Measurements from ENCODE around the gene GADL1. TPM values are rescaled to one million over a fixed set of nuclear protein-coding genes. Genes with fewer than 3 reads are reported as not detected.

Gene GADL1
- total RNA-seq, 2 donors from 2014 or later, result not detected

GRCh38 chr3:30688776-30689641, 205.5 kb downstream of the GADL1 start:
- H3K9me3 Mint-ChIP-seq, result no peaks in the 10 kb centered on the region
- H3K36me3 Mint-ChIP-seq, result peaks cover 51 to 82% of the 10 kb centered on the region in 2 donors
- peak overlapping the region; percentile 75 to 99 for H3K27ac Mint-ChIP-seq
- DNase-seq (ENCODE audit: low spot score in 2 of 2) (no peak), ATAC-seq (peak; percentile 66 to 86)

- DNase-seq (ENCODE audit: low spot score in 2 of 2) (no peak), ATAC-seq (no peak)
- H3K36me3 Mint-ChIP-seq, result peaks cover 55 to 83% of the 10 kb centered on the region in 2 donors
- no peaks in the 10 kb centered on the region for H3K9me3 Mint-ChIP-seq
- H3K27ac Mint-ChIP-seq, result peak overlapping the region; percentile 20 to 99
These were observed 206.4 kb downstream of the GADL1 start for GRCh38 chr3:30687930-30688570.

- ATAC-seq (no peak), DNase-seq (ENCODE audit: low spot score in 2 of 2) (no peak)
- H3K9me3 Mint-ChIP-seq, result no peaks in the 10 kb centered on the region
- peaks cover 48 to 81% of the 10 kb centered on the region in 2 donors for H3K36me3 Mint-ChIP-seq
- peak overlapping the region in 1 of 2 donors; percentile 87 for H3K27ac Mint-ChIP-seq
These were observed 207.7 kb downstream of the GADL1 start for GRCh38 chr3:30686799-30687198.

- peaks cover 45 to 87% of the 10 kb centered on the region in 2 donors for H3K36me3 Mint-ChIP-seq
- peak overlapping the region in 1 of 2 donors; percentile 87 for H3K27ac Mint-ChIP-seq
These were observed 208.3 kb downstream of the GADL1 start for GRCh38 chr3:30686176-30686575.

GRCh38 chr3:30685267-30685667, 209.2 kb downstream of the GADL1 start:
- ATAC-seq, result peak; percentile 30 to 73
- no peak for DNase-seq (ENCODE audit: low spot score in 2 of 2)
- H3K36me3 Mint-ChIP-seq, result peaks cover 36 to 88% of the 10 kb centered on the region in 2 donors
- peak overlapping the region; percentile 79 to 87 for H3K27ac Mint-ChIP-seq
- no peaks in the 10 kb centered on the region for H3K9me3 Mint-ChIP-seq

More at GRCh38 chr3:30686176-30686575, 208.3 kb downstream of the GADL1 start:
- H3K9me3 Mint-ChIP-seq, result no peaks in the 10 kb centered on the region
- DNase-seq (ENCODE audit: low spot score in 2 of 2) (no peak), ATAC-seq (no peak)

GRCh38 chr3:30684356-30684755, 210.1 kb downstream of the GADL1 start:
- peaks cover 32 to 84% of the 10 kb centered on the region in 2 donors for H3K36me3 Mint-ChIP-seq
- ATAC-seq (no peak), DNase-seq (ENCODE audit: low spot score in 2 of 2) (no peak)
- no peaks in the 10 kb centered on the region for H3K9me3 Mint-ChIP-seq
- peak overlapping the region; percentile 67 to 79 for H3K27ac Mint-ChIP-seq

- ATAC-seq (no peak), DNase-seq (ENCODE audit: low spot score in 2 of 2) (no peak)
- peak overlapping the region; percentile 79 to 92 for H3K27ac Mint-ChIP-seq
- no peaks in the 10 kb centered on the region for H3K9me3 Mint-ChIP-seq
- H3K36me3 Mint-ChIP-seq, result peaks cover 26 to 84% of the 10 kb centered on the region in 2 donors
These were observed 210.7 kb downstream of the GADL1 start for GRCh38 chr3:30683769-30684168.

- ATAC-seq (peak; percentile 54 to 89), DNase-seq (ENCODE audit: low spot score in 2 of 2) (peak in 1 of 2 donors; percentile 59)
- Mint-ChIP-seq H3K9me3 (no peaks in the 10 kb centered on the region), H3K36me3 (peaks cover 24 to 84% of the 10 kb centered on the region in 2 donors), H3K27ac (peak overlapping the region; percentile 79 to 92)
These were observed 211.9 kb downstream of the GADL1 start for GRCh38 chr3:30682434-30683155.

- H3K36me3 Mint-ChIP-seq, result peaks cover 29 to 84% of the 10 kb centered on the region in 2 donors
- ATAC-seq, result peak; percentile 21 to 33
These were observed 212.7 kb downstream of the GADL1 start for GRCh38 chr3:30681649-30682211.

GRCh38 chr3:30680789-30681648, 213.4 kb downstream of the GADL1 start:
- no peak for DNase-seq (ENCODE audit: low spot score in 2 of 2)
- H3K27ac Mint-ChIP-seq, result peak overlapping the region; percentile 79 to 92
- ATAC-seq, result no peak
- H3K9me3 Mint-ChIP-seq, result no peaks in the 10 kb centered on the region
- H3K36me3 Mint-ChIP-seq, result peaks cover 35 to 84% of the 10 kb centered on the region in 2 donors

More at GRCh38 chr3:30681649-30682211, 212.7 kb downstream of the GADL1 start:
- peak overlapping the region; percentile 79 to 92 for H3K27ac Mint-ChIP-seq
- H3K9me3 Mint-ChIP-seq, result no peaks in the 10 kb centered on the region
- no peak for DNase-seq (ENCODE audit: low spot score in 2 of 2)

GRCh38 chr3:30679045-30679444, 215.4 kb downstream of the GADL1 start:
- peaks cover 41 to 87% of the 10 kb centered on the region in 2 donors for H3K36me3 Mint-ChIP-seq
- ATAC-seq, result no peak
- no peaks in the 10 kb centered on the region for H3K9me3 Mint-ChIP-seq
- DNase-seq (ENCODE audit: low spot score in 2 of 2), result no peak
- peak overlapping the region; percentile 22 to 92 for H3K27ac Mint-ChIP-seq

GRCh38 chr3:30677347-30677685, 217.1 kb downstream of the GADL1 start:
- Mint-ChIP-seq H3K27ac (peak overlapping the region; percentile 84 to 94), H3K36me3 (peaks cover 52 to 95% of the 10 kb centered on the region in 2 donors), H3K9me3 (no peaks in the 10 kb centered on the region)
- DNase-seq (ENCODE audit: low spot score in 2 of 2) (no peak), ATAC-seq (no peak)

GRCh38 chr3:30676424-30677346, 217.8 kb downstream of the GADL1 start:
- DNase-seq (ENCODE audit: low spot score in 2 of 2) (no peak), ATAC-seq (peak; percentile 6 to 39)
- peaks cover 58 to 95% of the 10 kb centered on the region in 2 donors for H3K36me3 Mint-ChIP-seq
- H3K27ac Mint-ChIP-seq, result peak overlapping the region; percentile 84 to 94
- no peaks in the 10 kb centered on the region for H3K9me3 Mint-ChIP-seq

Measured in activated naive CD4-positive, alpha-beta T cell treated with anti-CD3 and anti-CD28 coated beads, Interleukin-2, amount 50 U/mL, for 72 hours (primary cell).